Activated T-helper 17 cell treated with anti-CD3 and anti-CD28 coated beads, Interleukin-2, amount 50 U/mL, for 72 hours (primary cell): ENCODE measurements around the gene IDH2. TPM values are rescaled to one million over a fixed set of nuclear protein-coding genes. Genes with fewer than 3 reads are reported as not detected.

Source experiments
- ATAC-seq: fragments of 150-1000 bp; cut with Tn5 transposase; replicated peaks from 2 replicates; pipeline ENCODE4 v1.10.0; 2021; ENCODE audit warnings: mild to moderate bottlenecking, moderate library complexity
- H3K27ac Mint-ChIP-seq: one replicate; pipeline ENCODE4 v1.8.0; 2022; ENCODE audit warnings: mixed read lengths
- H3K27me3 Mint-ChIP-seq: one replicate; pipeline ENCODE4 v1.8.0; 2022; ENCODE audit warnings: mixed read lengths
- H3K36me3 Mint-ChIP-seq: one replicate; pipeline ENCODE4 v1.8.0; 2022; ENCODE audit warnings: low read depth, mild to moderate bottlenecking, mixed read lengths
- H3K4me1 Mint-ChIP-seq: one replicate; pipeline ENCODE4 v1.8.0; 2022; ENCODE audit warnings: mixed read lengths
- H3K4me3 Mint-ChIP-seq: one replicate; pipeline ENCODE4 v1.8.0; 2022; ENCODE audit warnings: mild to moderate bottlenecking, mixed read lengths
- H3K9me3 Mint-ChIP-seq: one replicate; pipeline ENCODE4 v1.8.0; 2022; ENCODE audit warnings: mixed read lengths
- total RNA-seq, 2 donors: library from RNA; stranded (reverse); gene quantifications; one replicate each; pipeline ENCODE4 v1.2.3, GENCODE V29; 2022

Gene IDH2
- total RNA-seq, 2 donors from 2014 or later, result 53.5 to 75.6 TPM

GRCh38 chr15:90083954-90084607 is 18.2 kb downstream of the IDH2 start:
- Mint-ChIP-seq H3K9me3 (no peaks in the 10 kb centered on the region), H3K27me3 (no peaks in the 10 kb centered on the region), H3K36me3 (peaks cover 49% of the 10 kb centered on the region), H3K4me3 (no peak overlapping the region), H3K27ac (no peak overlapping the region), H3K4me1 (peaks cover 7% of the 10 kb centered on the region)
- no peak for ATAC-seq

- peaks cover 7% of the 10 kb centered on the region for H3K4me1 Mint-ChIP-seq
- no peak for ATAC-seq
- peaks cover 44% of the 10 kb centered on the region for H3K36me3 Mint-ChIP-seq
- no peak overlapping the region for H3K27ac Mint-ChIP-seq
- H3K4me3 Mint-ChIP-seq, result no peak overlapping the region
- no peaks in the 10 kb centered on the region for H3K27me3 Mint-ChIP-seq
- H3K9me3 Mint-ChIP-seq, result no peaks in the 10 kb centered on the region
Measured at GRCh38 chr15:90083419-90083818, 18.8 kb downstream of the IDH2 start.

GRCh38 chr15:90082140-90082715 is 20.0 kb downstream of the IDH2 start:
- Mint-ChIP-seq H3K4me1 (peaks cover 7% of the 10 kb centered on the region), H3K9me3 (no peaks in the 10 kb centered on the region), H3K36me3 (peaks cover 33% of the 10 kb centered on the region), H3K27ac (no peak overlapping the region), H3K27me3 (no peaks in the 10 kb centered on the region), H3K4me3 (no peak overlapping the region)
- ATAC-seq, result no peak

- H3K9me3 Mint-ChIP-seq, result no peaks in the 10 kb centered on the region
- ATAC-seq, result no peak
- peaks cover 29% of the 10 kb centered on the region for H3K36me3 Mint-ChIP-seq
- no peak overlapping the region for H3K4me3 Mint-ChIP-seq
- H3K27me3 Mint-ChIP-seq, result no peaks in the 10 kb centered on the region
- no peaks in the 10 kb centered on the region for H3K4me1 Mint-ChIP-seq
- no peak overlapping the region for H3K27ac Mint-ChIP-seq
Measured at GRCh38 chr15:90080818-90081393, 21.4 kb downstream of the IDH2 start.

GRCh38 chr15:90080458-90080755 is 21.9 kb downstream of the IDH2 start:
- no peak for ATAC-seq
- H3K4me3 Mint-ChIP-seq, result no peak overlapping the region

GRCh38 chr15:90079619-90080457 is 22.4 kb downstream of the IDH2 start:
- no peak overlapping the region for H3K27ac Mint-ChIP-seq
- H3K36me3 Mint-ChIP-seq, result peaks cover 32% of the 10 kb centered on the region
- no peaks in the 10 kb centered on the region for H3K9me3 Mint-ChIP-seq
- no peak overlapping the region for H3K4me3 Mint-ChIP-seq
- H3K27me3 Mint-ChIP-seq, result no peaks in the 10 kb centered on the region
- no peaks in the 10 kb centered on the region for H3K4me1 Mint-ChIP-seq
- ATAC-seq, result no peak

More at GRCh38 chr15:90080458-90080755, 21.9 kb downstream of the IDH2 start:
- no peak overlapping the region for H3K27ac Mint-ChIP-seq
- no peaks in the 10 kb centered on the region for H3K4me1 Mint-ChIP-seq
- H3K36me3 Mint-ChIP-seq, result peaks cover 32% of the 10 kb centered on the region
- no peaks in the 10 kb centered on the region for H3K9me3 Mint-ChIP-seq
- H3K27me3 Mint-ChIP-seq, result no peaks in the 10 kb centered on the region

- Mint-ChIP-seq H3K9me3 (no peaks in the 10 kb centered on the region), H3K4me3 (no peak overlapping the region), H3K27ac (no peak overlapping the region), H3K36me3 (peaks cover 33% of the 10 kb centered on the region), H3K27me3 (no peaks in the 10 kb centered on the region), H3K4me1 (no peaks in the 10 kb centered on the region)
- ATAC-seq, result peak; percentile 18
Measured at GRCh38 chr15:90078965-90079364, 23.3 kb downstream of the IDH2 start.

- H3K4me3 Mint-ChIP-seq, result no peak overlapping the region
- H3K27ac Mint-ChIP-seq, result no peak overlapping the region
- H3K9me3 Mint-ChIP-seq, result no peaks in the 10 kb centered on the region
- peaks cover 32% of the 10 kb centered on the region for H3K36me3 Mint-ChIP-seq
- ATAC-seq, result no peak
- H3K27me3 Mint-ChIP-seq, result no peaks in the 10 kb centered on the region
- H3K4me1 Mint-ChIP-seq, result no peaks in the 10 kb centered on the region
Measured at GRCh38 chr15:90076716-90077115, 25.6 kb downstream of the IDH2 start.

GRCh38 chr15:90075420-90076289 is 26.6 kb downstream of the IDH2 start:
- no peaks in the 10 kb centered on the region for H3K9me3 Mint-ChIP-seq
- no peak overlapping the region for H3K27ac Mint-ChIP-seq
- peak; percentile 91 for ATAC-seq
- no peaks in the 10 kb centered on the region for H3K27me3 Mint-ChIP-seq
- no peak overlapping the region for H3K4me3 Mint-ChIP-seq
- no peaks in the 10 kb centered on the region for H3K4me1 Mint-ChIP-seq
- peaks cover 34% of the 10 kb centered on the region for H3K36me3 Mint-ChIP-seq

- Mint-ChIP-seq H3K4me1 (no peaks in the 10 kb centered on the region), H3K9me3 (no peaks in the 10 kb centered on the region), H3K4me3 (no peak overlapping the region), H3K27ac (no peak overlapping the region), H3K36me3 (peaks cover 29% of the 10 kb centered on the region), H3K27me3 (no peaks in the 10 kb centered on the region)
- ATAC-seq, result no peak
Measured at GRCh38 chr15:90074916-90075315, 27.4 kb downstream of the IDH2 start.

GRCh38 chr15:90074023-90074422 is 28.2 kb downstream of the IDH2 start:
- H3K4me3 Mint-ChIP-seq, result no peak overlapping the region

GRCh38 chr15:90072978-90073640 is 29.2 kb downstream of the IDH2 start:
- H3K36me3 Mint-ChIP-seq, result peaks cover 37% of the 10 kb centered on the region
- H3K27ac Mint-ChIP-seq, result peak overlapping the region; percentile 50
- H3K4me1 Mint-ChIP-seq, result no peaks in the 10 kb centered on the region
- ATAC-seq, result no peak
- no peak overlapping the region for H3K4me3 Mint-ChIP-seq
- no peaks in the 10 kb centered on the region for H3K9me3 Mint-ChIP-seq
- H3K27me3 Mint-ChIP-seq, result no peaks in the 10 kb centered on the region

More at GRCh38 chr15:90074023-90074422, 28.2 kb downstream of the IDH2 start:
- Mint-ChIP-seq H3K4me1 (no peaks in the 10 kb centered on the region), H3K27me3 (no peaks in the 10 kb centered on the region), H3K36me3 (peaks cover 37% of the 10 kb centered on the region), H3K9me3 (no peaks in the 10 kb centered on the region), H3K27ac (no peak overlapping the region)
- no peak for ATAC-seq

GRCh38 chr15:90071220-90071807 is 31.0 kb downstream of the IDH2 start:
- Mint-ChIP-seq H3K27ac (no peak overlapping the region), H3K27me3 (no peaks in the 10 kb centered on the region), H3K9me3 (no peaks in the 10 kb centered on the region), H3K36me3 (peaks cover 36% of the 10 kb centered on the region), H3K4me1 (no peaks in the 10 kb centered on the region), H3K4me3 (no peak overlapping the region)
- peak; percentile 76 for ATAC-seq
